ENCODE measurements around the gene WDR82. TPM values are rescaled to one million over a fixed set of nuclear protein-coding genes. Genes with fewer than 3 reads are reported as not detected.

WDR82 gene
- total and polyA plus RNA-seq, 9 of the 15 experiments (the other 6 are each of a cell fraction or from before 2014, with no cell fraction given), result 6.4 to 62.9 (median 37.1) TPM

GRCh38 chr3:52277972-52278509 lies 408 bp downstream of the WDR82 start (continued):
- TF ChIP-seq CTCF (IDR thresholded peaks at IDR 0.05 in 2 of 3, conservative IDR thresholded peaks at IDR 0.05 in 1 of 3; ENCODE audit: insufficient read depth in 2 of 3, low read depth in 1 of 3, low read length in 3 of 3), result peak in 2 of 3 experiments; percentile 17 to 24; a peak in 1 of 6 replicates
- 0 out of 4 replicates have a peak, but pooled peaks of 1 of the 2 experiments have one; percentile 12 for TF ChIP-seq NONO (IDR thresholded peaks at IDR 0.05; ENCODE audit: low read depth in 2 of 2, low read length in 1 of 2)
- TF ChIP-seq TRIM25 (IDR thresholded peaks at IDR 0.05; ENCODE audit: borderline replicate concordance), result no peak
- TF ChIP-seq NR2C2 (CRISPR knock-in tag; IDR thresholded peaks at IDR 0.05), result no peak; the same call in 1 of the 2 replicates
- TF ChIP-seq NR2C2 (tag; IDR thresholded peaks at IDR 0.05), result peak; percentile 63
- TF ChIP-seq SAP30 (IDR thresholded peaks at IDR 0.05; ENCODE audit: borderline replicate concordance, insufficient read depth, low read depth, low read length, poor library complexity, severe bottlenecking), result peak; percentile 76
- TF ChIP-seq POLR2AphosphoS5 (IDR thresholded peaks at IDR 0.05; ENCODE audit: control insufficient read depth, insufficient read depth, low read depth, low read length), result no peak
- peak; percentile 16; the same call in 1 of the 2 replicates for TF ChIP-seq L3MBTL2 (IDR thresholded peaks at IDR 0.05)
- no peak for TF ChIP-seq MCM7 (IDR thresholded peaks at IDR 0.05)
- TF ChIP-seq CREB1 (IDR thresholded peaks at IDR 0.05), result no peak; the same call in 1 of the 2 replicates
- no peak; the same call in 1 of the 2 replicates for TF ChIP-seq CREB1 (CRISPR knock-in tag; IDR thresholded peaks at IDR 0.05)
- no peak for TF ChIP-seq GTF2B (IDR thresholded peaks at IDR 0.05; ENCODE audit: extremely low read depth, insufficient read length)
- no peak for TF ChIP-seq BACH1 (tag; IDR thresholded peaks at IDR 0.05)
- TF ChIP-seq BMI1 (IDR thresholded peaks at IDR 0.05; ENCODE audit: low read length), result no peak
- no peak for TF ChIP-seq ILK (tag; IDR thresholded peaks at IDR 0.05; ENCODE audit: borderline replicate concordance, low read depth)
- no peak for TF ChIP-seq E2F3 (CRISPR knock-in tag; IDR thresholded peaks at IDR 0.05)
- TF ChIP-seq NFRKB (IDR thresholded peaks at IDR 0.05; ENCODE audit: low read depth), result peak; percentile 59; the same call in 1 of the 2 replicates
- peak; percentile 53 for TF ChIP-seq ELF1 (tag; IDR thresholded peaks at IDR 0.05)
- TF ChIP-seq RFX1 (IDR thresholded peaks at IDR 0.05), result no peak
- 0 out of 4 replicates have a peak, but pooled peaks of 1 of the 2 experiments have one; percentile 36 for TF ChIP-seq SRF (CRISPR knock-in tag; IDR thresholded peaks at IDR 0.05)
- TF ChIP-seq ZBTB26 (CRISPR knock-in tag; IDR thresholded peaks at IDR 0.05), result no peak
- peak; percentile 44 for TF ChIP-seq CCNT2 (IDR thresholded peaks at IDR 0.05; ENCODE audit: borderline replicate concordance, extremely low read depth, insufficient read length, low read depth, low read length)
- peak; percentile 84 for TF ChIP-seq ZFX (CRISPR knock-in tag; IDR thresholded peaks at IDR 0.05)
